GM23338 (cell line): ENCODE results near the gene HMHB1. TPM values are rescaled to one million over a fixed set of nuclear protein-coding genes. Genes with fewer than 3 reads are reported as not detected.

Experiments used
- ATAC-seq: fragments of 200-7000 bp; cut with Tn5 transposase; 3 replicates; pipeline ENCODE4 v1.9.1; 2020
- DNase-seq: peaks from one replicate; pipeline ENCODE4 v3.0.0-alpha.2; 2015; ENCODE audit warnings: low spot score
- H2AFZ ChIP-seq: fragments of 200-600 bp; sonication (generic); 2 replicates; pipeline ENCODE4 v1.8.0; 2016; ENCODE audit warnings: antibody characterized with exemption, mild to moderate bottlenecking, moderate library complexity
- H3F3A ChIP-seq: fragments of 200-600 bp; sonication (generic); replicated peaks from 2 replicates; pipeline ENCODE4 v1.8.0; 2017; ENCODE audit warnings: antibody characterized with exemption, mixed run types, low read depth
- H3K27ac ChIP-seq: fragments of 200-600 bp; sonication (generic); 2 replicates; pipeline ENCODE4 v1.6.1; 2016; ENCODE audit warnings: low read depth
- H3K27me3 ChIP-seq: fragments of 200-600 bp; sonication (generic); 2 replicates; pipeline ENCODE4 v1.8.0; 2016; ENCODE audit warnings: mild to moderate bottlenecking, mixed run types, moderate library complexity; ENCODE audit not compliant: insufficient read depth
- H3K36me3 ChIP-seq: fragments of 200-600 bp; sonication (generic); 2 replicates; pipeline ENCODE4 v1.8.0; 2016; ENCODE audit warnings: mild to moderate bottlenecking; ENCODE audit not compliant: insufficient read depth
- H3K4me1 ChIP-seq: fragments of 200-600 bp; sonication (generic); 2 replicates; pipeline ENCODE4 v1.8.0; 2016; ENCODE audit warnings: mild to moderate bottlenecking, moderate library complexity; ENCODE audit not compliant: insufficient read depth
- H3K4me2 ChIP-seq: fragments of 200-600 bp; sonication (generic); 2 replicates; pipeline ENCODE4 v1.7.1; 2017; ENCODE audit warnings: mixed run types
- H3K4me3 ChIP-seq: fragments of 200-600 bp; sonication (generic); 2 replicates; pipeline ENCODE4 v1.6.1; 2016; ENCODE audit warnings: mixed run types
- H3K79me2 ChIP-seq: fragments of 200-600 bp; sonication (generic); replicated peaks from 2 replicates; pipeline ENCODE4 v1.8.0; 2017; ENCODE audit warnings: mild to moderate bottlenecking; ENCODE audit not compliant: insufficient read depth
- H3K9me2 ChIP-seq: fragments of 200-600 bp; sonication (generic); 2 replicates; pipeline ENCODE4 v1.8.0; 2017; ENCODE audit not compliant: insufficient read depth
- H4K20me1 ChIP-seq: fragments of 200-600 bp; sonication (generic); replicated peaks from 2 replicates; pipeline ENCODE4 v1.8.0; 2017; ENCODE audit warnings: mild to moderate bottlenecking; ENCODE audit not compliant: insufficient read depth
- H3K27ac Mint-ChIP-seq: 2 replicates; pipeline ENCODE4 v1.8.0; 2020; ENCODE audit warnings: inconsistent platforms, mild to moderate bottlenecking, moderate library complexity, mixed read lengths
- H3K27me3 Mint-ChIP-seq: 3 replicates; pipeline ENCODE4 v1.8.0; 2022; ENCODE audit warnings: low read depth, mild to moderate bottlenecking, moderate library complexity, mixed read lengths, inconsistent platforms; ENCODE audit not compliant: insufficient read depth, poor library complexity
- H3K36me3 Mint-ChIP-seq: 3 replicates; pipeline ENCODE4 v1.8.0; 2021; ENCODE audit warnings: low read depth, mild to moderate bottlenecking, inconsistent platforms, moderate library complexity, mixed read lengths
- H3K4me1 Mint-ChIP-seq: 3 replicates; pipeline ENCODE4 v1.8.0; 2020; ENCODE audit warnings: mild to moderate bottlenecking, inconsistent platforms, mixed read lengths
- H3K4me3 Mint-ChIP-seq: 3 replicates; pipeline ENCODE4 v1.8.0; 2021; ENCODE audit warnings: moderate library complexity, mild to moderate bottlenecking, inconsistent platforms, mixed read lengths
- H3K9me3 Mint-ChIP-seq: 3 replicates; pipeline ENCODE4 v1.8.0; 2020; ENCODE audit warnings: moderate library complexity, mild to moderate bottlenecking, inconsistent platforms, mixed read lengths
- CREB1 ChIP-seq: fragments of 250-450 bp; sonication (Bioruptor Pico); IDR thresholded peaks from 2 replicates; pipeline ENCODE4 v1.5.0; 2020; ENCODE audit warnings: low read depth, mild to moderate bottlenecking, moderate library complexity
- EZH2 ChIP-seq: fragments of 200-600 bp; sonication (generic); IDR thresholded peaks from one replicate; pipeline ENCODE4 v1.8.0; 2017; ENCODE audit warnings: antibody characterized with exemption, mild to moderate bottlenecking, low read depth; ENCODE audit not compliant: unreplicated experiment
- JUNB ChIP-seq: IDR thresholded peaks from one replicate; pipeline ENCODE4 v1.6.1; 2016; ENCODE audit warnings: antibody characterized with exemption; ENCODE audit not compliant: unreplicated experiment
- NANOG ChIP-seq: IDR thresholded peaks from 2 replicates; pipeline ENCODE4 v1.6.1; 2016; ENCODE audit warnings: antibody characterized with exemption, borderline replicate concordance
- POLR2AphosphoS5 ChIP-seq: IDR thresholded peaks from 2 replicates; pipeline ENCODE4 v1.6.1; 2016; ENCODE audit warnings: antibody characterized with exemption, low read depth
- STAT1 ChIP-seq: IDR thresholded peaks from one replicate; pipeline ENCODE4 v1.6.1; 2016; ENCODE audit warnings: antibody characterized with exemption; ENCODE audit not compliant: unreplicated experiment
- ZNF114 ChIP-seq: fragments of 250-450 bp; sonication (Bioruptor Pico); IDR thresholded peaks from 2 replicates; pipeline ENCODE4 v1.5.0; 2020; ENCODE audit warnings: mild to moderate bottlenecking, moderate library complexity
- ZNF331 ChIP-seq: fragments of 250-450 bp; sonication (Bioruptor Pico); IDR thresholded peaks from 2 replicates; pipeline ENCODE4 v1.5.0; 2020; ENCODE audit warnings: low read depth, mild to moderate bottlenecking, moderate library complexity
- long read RNA-seq: library from polyadenylated mRNA; unstranded; transcript quantifications from one replicate; pipeline ENCODE4 v2.0.0, GENCODE V29; 2020; ENCODE audit not compliant: unreplicated experiment
- polyA plus RNA-seq: library from polyadenylated mRNA; unstranded; fragments of >200 nt; fragmentation: Nextera tagmentation; extraction: Ambion mirVana; gene quantifications from 2 replicates; pipeline ENCODE4 v1.2.1, GENCODE V29; 2016
- total RNA-seq: library from RNA; depleted of rRNA; stranded (reverse); fragments of >200 nt; shearing (Covaris generic); gene quantifications from 2 replicates; pipeline ENCODE4 v1.2.3, GENCODE V29; 2014; rRNA removed
- TF ChIP-seq, protein P1 (sequence below): IDR thresholded peaks from 2 replicates; pipeline ENCODE4 v1.6.1; 2016; ENCODE audit warnings: antibody characterized with exemption
- TF ChIP-seq, protein P2 (sequence below): IDR thresholded peaks from one replicate; pipeline ENCODE4 v1.6.1; 2018; ENCODE audit warnings: antibody characterized with exemption; ENCODE audit not compliant: unreplicated experiment

HMHB1 gene
- not detected in 2 replicates for total RNA-seq
- not detected in 2 replicates for polyA plus RNA-seq
- long read RNA-seq = 0 reads

DNA sequence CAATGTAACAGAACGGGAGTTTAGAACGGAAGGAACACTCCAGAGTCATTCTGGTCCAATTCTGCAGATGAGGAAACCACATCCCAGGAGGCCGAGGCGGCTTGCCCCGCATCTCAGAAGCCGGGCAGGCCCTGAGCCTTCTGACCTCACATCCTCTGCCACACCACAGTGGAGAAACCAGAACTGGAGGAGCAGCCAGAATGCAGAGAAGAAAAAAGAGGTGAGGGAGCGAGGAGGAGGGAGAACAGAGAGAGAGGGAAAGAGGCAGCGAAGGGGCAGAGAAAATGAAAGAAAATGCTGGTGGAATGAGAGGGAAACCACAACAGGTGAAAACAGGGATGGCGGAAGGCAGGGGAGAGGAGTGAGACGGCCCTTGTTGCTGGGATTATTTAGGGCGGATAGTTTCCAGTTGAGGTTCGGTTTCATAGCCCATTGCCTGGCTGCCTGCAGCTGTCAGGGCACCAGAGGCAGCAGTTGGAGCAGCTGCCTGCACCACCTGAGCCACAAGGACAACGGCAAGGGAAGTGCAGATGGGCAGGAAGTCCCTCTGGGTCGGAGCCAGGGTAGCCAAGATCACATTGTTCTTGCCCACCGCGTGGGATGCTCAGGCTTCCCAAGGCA is at the start of gene HMHB1:
HMHB1 (plus strand) TSS at position 77 of the 621 bp plus-strand sequence.
- Histone ChIP-seq H3K27me3 (no peaks in the 10 kb centered on the region), H3K4me1 (no peaks in the 10 kb centered on the region), H3F3A (no peaks in the 10 kb centered on the region), H3K79me2 (no peaks in the 10 kb centered on the region), H3K36me3 (no peaks in the 10 kb centered on the region), H3K9me2 (no peaks in the 10 kb centered on the region), H4K20me1 (no peaks in the 10 kb centered on the region), H3K4me3 (no peak within 1 kb of the TSS), H2AFZ (peak within 1 kb of the TSS; percentile 87; the same call in 1 of the 2 replicates), H3K27ac (no peak within 1 kb of the TSS), H3K4me2 (no peak within 1 kb of the TSS)
- no peak for TF ChIP-seq NANOG
- no peak for ATAC-seq
- Mint-ChIP-seq H3K36me3 (peaks cover 5% of the 10 kb centered on the region; the same call in 1 of the 3 replicates), H3K27ac (no peak within 1 kb of the TSS), H3K9me3 (peaks cover 7% of the 10 kb centered on the region; the same call in 2 of the 3 replicates), H3K4me1 (no peaks in the 10 kb centered on the region; the same call in 2 of the 3 replicates), H3K4me3 (no peak within 1 kb of the TSS), H3K27me3 (no peaks in the 10 kb centered on the region)
- no peak for DNase-seq

DNA sequence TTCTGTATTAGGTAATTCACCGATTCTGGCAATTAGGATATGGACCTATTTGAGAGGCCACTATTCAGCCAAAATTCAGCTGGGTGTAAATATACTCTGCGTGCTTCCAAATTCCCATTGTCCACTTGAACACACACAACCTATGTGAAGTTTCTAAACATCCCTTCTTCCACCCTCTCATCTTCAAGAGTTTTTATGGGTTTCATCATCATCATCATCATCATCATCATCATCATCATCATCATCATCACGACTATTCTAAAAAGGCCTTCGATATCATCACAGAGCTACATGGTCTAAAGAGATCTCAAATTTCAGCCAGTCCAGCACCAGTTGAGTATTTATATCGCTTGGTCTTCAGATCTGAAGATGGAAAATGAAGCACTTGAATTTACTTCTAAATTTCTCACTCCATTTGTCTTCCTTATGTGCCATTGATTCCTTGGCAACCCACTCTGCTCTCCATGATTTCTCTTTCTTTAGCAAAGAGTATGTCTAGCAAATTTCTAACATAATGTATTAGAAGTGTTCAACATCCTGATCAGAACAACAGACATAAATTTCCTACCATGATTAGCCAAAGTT is 49.2 kb upstream of the HMHB1 start:
- Mint-ChIP-seq H3K4me3 (no peak overlapping the region), H3K27me3 (no peaks in the 10 kb centered on the region), H3K4me1 (no peaks in the 10 kb centered on the region; the same call in 2 of the 3 replicates), H3K9me3 (no peaks in the 10 kb centered on the region), H3K27ac (no peak overlapping the region), H3K36me3 (no peaks in the 10 kb centered on the region)
- Histone ChIP-seq H3K27ac (no peak overlapping the region), H3K79me2 (no peaks in the 10 kb centered on the region), H3K4me2 (no peak overlapping the region), H3K27me3 (no peaks in the 10 kb centered on the region), H3F3A (no peaks in the 10 kb centered on the region), H3K9me2 (0 out of 2 replicates have a peak, but pooled peaks cover 6% of the 10 kb centered on the region), H2AFZ (no peak overlapping the region), H4K20me1 (no peaks in the 10 kb centered on the region), H3K4me3 (no peak overlapping the region), H3K36me3 (no peaks in the 10 kb centered on the region), H3K4me1 (no peaks in the 10 kb centered on the region)
- no peak for ATAC-seq
- DNase-seq = no peak
- TF ChIP-seq POLR2AphosphoS5 (no peak), CREB1 (CRISPR knock-in tag) (no peak), NANOG (no peak), ZNF331 (no peak), JUNB (no peak), STAT1 (no peak), EZH2 (no peak), ZNF114 (CRISPR knock-in tag) (no peak)
- TF ChIP-seq, protein P1, sequence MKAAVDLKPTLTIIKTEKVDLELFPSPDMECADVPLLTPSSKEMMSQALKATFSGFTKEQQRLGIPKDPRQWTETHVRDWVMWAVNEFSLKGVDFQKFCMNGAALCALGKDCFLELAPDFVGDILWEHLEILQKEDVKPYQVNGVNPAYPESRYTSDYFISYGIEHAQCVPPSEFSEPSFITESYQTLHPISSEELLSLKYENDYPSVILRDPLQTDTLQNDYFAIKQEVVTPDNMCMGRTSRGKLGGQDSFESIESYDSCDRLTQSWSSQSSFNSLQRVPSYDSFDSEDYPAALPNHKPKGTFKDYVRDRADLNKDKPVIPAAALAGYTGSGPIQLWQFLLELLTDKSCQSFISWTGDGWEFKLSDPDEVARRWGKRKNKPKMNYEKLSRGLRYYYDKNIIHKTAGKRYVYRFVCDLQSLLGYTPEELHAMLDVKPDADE = no peak
- TF ChIP-seq, protein P2, sequence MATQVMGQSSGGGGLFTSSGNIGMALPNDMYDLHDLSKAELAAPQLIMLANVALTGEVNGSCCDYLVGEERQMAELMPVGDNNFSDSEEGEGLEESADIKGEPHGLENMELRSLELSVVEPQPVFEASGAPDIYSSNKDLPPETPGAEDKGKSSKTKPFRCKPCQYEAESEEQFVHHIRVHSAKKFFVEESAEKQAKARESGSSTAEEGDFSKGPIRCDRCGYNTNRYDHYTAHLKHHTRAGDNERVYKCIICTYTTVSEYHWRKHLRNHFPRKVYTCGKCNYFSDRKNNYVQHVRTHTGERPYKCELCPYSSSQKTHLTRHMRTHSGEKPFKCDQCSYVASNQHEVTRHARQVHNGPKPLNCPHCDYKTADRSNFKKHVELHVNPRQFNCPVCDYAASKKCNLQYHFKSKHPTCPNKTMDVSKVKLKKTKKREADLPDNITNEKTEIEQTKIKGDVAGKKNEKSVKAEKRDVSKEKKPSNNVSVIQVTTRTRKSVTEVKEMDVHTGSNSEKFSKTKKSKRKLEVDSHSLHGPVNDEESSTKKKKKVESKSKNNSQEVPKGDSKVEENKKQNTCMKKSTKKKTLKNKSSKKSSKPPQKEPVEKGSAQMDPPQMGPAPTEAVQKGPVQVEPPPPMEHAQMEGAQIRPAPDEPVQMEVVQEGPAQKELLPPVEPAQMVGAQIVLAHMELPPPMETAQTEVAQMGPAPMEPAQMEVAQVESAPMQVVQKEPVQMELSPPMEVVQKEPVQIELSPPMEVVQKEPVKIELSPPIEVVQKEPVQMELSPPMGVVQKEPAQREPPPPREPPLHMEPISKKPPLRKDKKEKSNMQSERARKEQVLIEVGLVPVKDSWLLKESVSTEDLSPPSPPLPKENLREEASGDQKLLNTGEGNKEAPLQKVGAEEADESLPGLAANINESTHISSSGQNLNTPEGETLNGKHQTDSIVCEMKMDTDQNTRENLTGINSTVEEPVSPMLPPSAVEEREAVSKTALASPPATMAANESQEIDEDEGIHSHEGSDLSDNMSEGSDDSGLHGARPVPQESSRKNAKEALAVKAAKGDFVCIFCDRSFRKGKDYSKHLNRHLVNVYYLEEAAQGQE = no peak
